ENCODE data around the gene AMY1C.
"Not testable (repeated sequence)": the region's sequence is repeated elsewhere in the genome, so short reads cannot be mapped to it uniquely, and the experiment has no call there.

The AMY1C gene

GRCh38 chr1:103749598-103749997 is at the start of gene AMY1C:
TSS of gene AMY1C (plus strand) at chr1:103749898. CDS start at chr1:103750470, 572 bp downstream.
- DNase-seq (ENCODE audit: low read depth) = not testable (repeated sequence)

- DNase-seq (ENCODE audit: low read depth) = not testable (repeated sequence)
Observed at GRCh38 chr1:103700669-103701068, 49.0 kb upstream of the AMY1C start.

GRCh38 chr1:103701256-103701655 is 48.4 kb upstream of the AMY1C start:
- not testable (repeated sequence) for DNase-seq (ENCODE audit: low read depth)

- DNase-seq (ENCODE audit: low read depth) = not testable (repeated sequence)
Observed at GRCh38 chr1:103707670-103708069, 42.0 kb upstream of the AMY1C start.

GRCh38 chr1:103710381-103710780 is 39.3 kb upstream of the AMY1C start:
- DNase-seq (ENCODE audit: low read depth) = not testable (repeated sequence)

GRCh38 chr1:103717404-103717803 is 32.3 kb upstream of the AMY1C start:
- not testable (repeated sequence) for DNase-seq (ENCODE audit: low read depth)

- DNase-seq (ENCODE audit: low read depth) = not testable (repeated sequence)
Observed at GRCh38 chr1:103721473-103721872, 28.2 kb upstream of the AMY1C start.

- DNase-seq (ENCODE audit: low read depth) = not testable (repeated sequence)
Observed at GRCh38 chr1:103735334-103735733, 14.4 kb upstream of the AMY1C start.

GRCh38 chr1:103738031-103738430 is 11.7 kb upstream of the AMY1C start:
- DNase-seq (ENCODE audit: low read depth) = not testable (repeated sequence)

- DNase-seq (ENCODE audit: low read depth) = not testable (repeated sequence)
Observed at GRCh38 chr1:103744449-103744848, 5.2 kb upstream of the AMY1C start.

- not testable (repeated sequence) for DNase-seq (ENCODE audit: low read depth)
Observed at GRCh38 chr1:103745040-103745439, 4.7 kb upstream of the AMY1C start.

- not testable (repeated sequence) for DNase-seq (ENCODE audit: low read depth)
Observed at GRCh38 chr1:103748273-103748672, 1.4 kb upstream of the AMY1C start.

GRCh38 chr1:103761896-103762295 is 12.2 kb downstream of the AMY1C start:
- no peak for DNase-seq (ENCODE audit: low read depth)

- no peak for DNase-seq (ENCODE audit: low read depth)
Observed at GRCh38 chr1:103779932-103780331, 30.2 kb downstream of the AMY1C start.

GRCh38 chr1:103783944-103784377 is 34.3 kb downstream of the AMY1C start:
- no peak for DNase-seq (ENCODE audit: low read depth)

GRCh38 chr1:103788377-103788776 is 38.7 kb downstream of the AMY1C start:
- DNase-seq (ENCODE audit: low read depth) = no peak

GRCh38 chr1:103790172-103790571 is 40.5 kb downstream of the AMY1C start:
- DNase-seq (ENCODE audit: low read depth) = no peak
